ENCODE measurements around the gene LZTR1.
"Not testable (repeated sequence)": the region's sequence is repeated elsewhere in the genome, so short reads cannot be mapped to it uniquely, and the experiment has no call there.

DNA sequence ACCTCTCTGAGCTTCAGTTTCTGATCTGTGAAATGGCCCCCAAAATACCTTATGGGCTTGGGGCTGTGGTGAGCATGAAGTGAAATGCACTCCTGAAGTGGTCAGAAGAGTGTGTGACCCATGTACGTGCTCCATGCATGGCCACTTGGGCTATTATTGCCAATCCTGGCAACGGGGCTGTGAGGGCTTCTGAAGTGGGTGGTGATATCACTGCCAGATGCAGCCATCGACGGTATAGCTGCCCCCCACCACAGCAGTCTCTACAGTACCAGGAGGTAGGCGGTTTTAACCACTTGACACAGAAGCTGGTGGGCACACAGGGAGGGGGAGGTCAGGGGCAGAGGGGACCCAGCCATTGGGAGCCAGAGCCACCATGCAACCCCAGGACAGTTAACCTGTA lies 66.4 kb downstream of the LZTR1 start:
- TF ChIP-seq CTCF (conservative IDR thresholded peaks at IDR 0.05; ENCODE audit: low read depth, low read length); EZH2 (IDR thresholded peaks at IDR 0.05; ENCODE audit: borderline replicate concordance, low read depth, low read length, poor library complexity, severe bottlenecking): not testable (repeated sequence)

Measured in A673 (cell line).